Mesenchymal stem cell (in vitro differentiated cells and primary cell): ENCODE results near the gene LRRN1.
A peak's percentile ranks its signal among the peaks of the same experiment; 100 is the strongest.

ENCODE experiments used
- DNase-seq: peaks from one replicate; pipeline ENCODE4 v3.0.0-alpha.2; 2013
- H2AFZ ChIP-seq: one replicate; pipeline ENCODE4 v1.6.1; 2013; ENCODE audit warnings: low read depth, mild to moderate bottlenecking, control low read depth, inconsistent platforms, low read length, moderate library complexity
- H2AK5ac ChIP-seq: 2 replicates; pipeline ENCODE4 v1.6.1; 2013; ENCODE audit warnings: low read length, moderate library complexity, mild to moderate bottlenecking, inconsistent platforms; ENCODE audit not compliant: severe bottlenecking
- H2BK120ac ChIP-seq: one replicate; pipeline ENCODE4 v1.6.1; 2013; ENCODE audit warnings: low read depth, mild to moderate bottlenecking, inconsistent platforms, low read length, moderate library complexity
- H2BK12ac ChIP-seq, 2 experiments: one replicate each; pipeline ENCODE4 v1.6.1; 2013; ENCODE audit warnings: inconsistent platforms in 2 of 2, low read length in 2 of 2, mild to moderate bottlenecking in 2 of 2, moderate library complexity in 2 of 2, control low read depth in 1 of 2
- H2BK15ac ChIP-seq: one replicate; pipeline ENCODE4 v1.6.1; 2013; ENCODE audit warnings: mild to moderate bottlenecking, low read depth, inconsistent platforms; ENCODE audit not compliant: poor library complexity, severe bottlenecking
- H2BK5ac ChIP-seq: 2 replicates; pipeline ENCODE4 v1.6.1; 2013; ENCODE audit warnings: low read depth, mild to moderate bottlenecking, low read length, control low read depth, inconsistent platforms; ENCODE audit not compliant: poor library complexity, severe bottlenecking
- H3K14ac ChIP-seq, 2 experiments: one replicate each; pipeline ENCODE4 v1.6.1; 2013; ENCODE audit warnings: inconsistent platforms in 2 of 2, low read length in 2 of 2, control low read depth in 1 of 2, mild to moderate bottlenecking in 1 of 2, moderate library complexity in 1 of 2
- H3K18ac ChIP-seq, 2 experiments: one replicate each; pipeline ENCODE4 v1.6.1; 2013; ENCODE audit warnings: inconsistent platforms in 2 of 2, low read length in 2 of 2, control low read depth in 1 of 2, low read depth in 1 of 2, mild to moderate bottlenecking in 1 of 2
- H3K23ac ChIP-seq, 2 experiments: one replicate each; pipeline ENCODE4 v1.6.1; 2013; ENCODE audit warnings: inconsistent platforms in 2 of 2, low read length in 2 of 2, mild to moderate bottlenecking in 2 of 2, moderate library complexity in 2 of 2, control low read depth in 1 of 2
- H3K27ac ChIP-seq: 2 replicates; pipeline ENCODE4 v1.5.1; 2013; ENCODE audit warnings: mild to moderate bottlenecking, moderate library complexity, low read length, control low read depth, inconsistent platforms; ENCODE audit not compliant: poor library complexity, severe bottlenecking
- H3K27me3 ChIP-seq, 2 experiments: 2 replicates each; pipeline versions ENCODE4 v1.6.1 to v1.7.0; 2013; ENCODE audit warnings: low read length in 2 of 2, mild to moderate bottlenecking in 2 of 2, moderate library complexity in 2 of 2, control low read depth in 1 of 2, inconsistent platforms in 1 of 2; ENCODE audit not compliant: control insufficient read depth in 1 of 2, insufficient read depth in 1 of 2
- H3K36me3 ChIP-seq, 2 experiments: 2 replicates each; pipeline versions ENCODE4 v1.6.1 to v1.7.0; 2013; ENCODE audit warnings: low read length in 2 of 2, control low read depth in 1 of 2, inconsistent platforms in 1 of 2, low read depth in 1 of 2, mild to moderate bottlenecking in 1 of 2; ENCODE audit not compliant: insufficient read depth in 2 of 2, control insufficient read depth in 1 of 2
- H3K4ac ChIP-seq, 2 experiments: one replicate each; pipeline ENCODE4 v1.6.1; 2013; ENCODE audit warnings: inconsistent platforms in 2 of 2, low read length in 2 of 2, mild to moderate bottlenecking in 2 of 2, moderate library complexity in 2 of 2, control low read depth in 1 of 2, low read depth in 1 of 2
- H3K4me1 ChIP-seq: 2 replicates; pipeline ENCODE4 v1.6.1; 2013; ENCODE audit warnings: low read depth, low read length, control low read depth; ENCODE audit not compliant: control insufficient read depth, insufficient read depth
- H3K4me2 ChIP-seq: 2 replicates; pipeline ENCODE4 v1.6.1; 2013; ENCODE audit warnings: low read length, mild to moderate bottlenecking, inconsistent platforms; ENCODE audit not compliant: poor library complexity, severe bottlenecking
- H3K4me3 ChIP-seq, 2 experiments: 2 replicates each; pipeline versions ENCODE4 v1.5.1 to v1.7.0; 2013; ENCODE audit warnings: low read length in 2 of 2, mild to moderate bottlenecking in 2 of 2, control low read depth in 1 of 2, low read depth in 1 of 2; ENCODE audit not compliant: insufficient read depth in 1 of 2
- H3K79me1 ChIP-seq: replicated peaks from 2 replicates; pipeline ENCODE4 v1.6.1; 2013; ENCODE audit warnings: mild to moderate bottlenecking, control low read depth, low read length, inconsistent platforms; ENCODE audit not compliant: poor library complexity, severe bottlenecking
- H3K9ac ChIP-seq: 2 replicates; pipeline ENCODE4 v1.7.0; 2013; ENCODE audit warnings: mild to moderate bottlenecking, low read length, moderate library complexity
- H3K9me3 ChIP-seq: 2 replicates; pipeline ENCODE4 v1.7.0; 2013; ENCODE audit warnings: mild to moderate bottlenecking, low read length; ENCODE audit not compliant: control insufficient read depth
- H4K8ac ChIP-seq: one replicate; pipeline ENCODE4 v1.6.1; 2013; ENCODE audit warnings: inconsistent platforms, mild to moderate bottlenecking, low read length, moderate library complexity
- H4K91ac ChIP-seq: one replicate; pipeline ENCODE4 v1.6.1; 2013; ENCODE audit warnings: mild to moderate bottlenecking, low read length, inconsistent platforms
- WGBS: methylation state at CpG from one replicate; pipeline ENCODE4 v1.1.7; 2013; ENCODE audit warnings: mixed read lengths; 5-methylcytosine and 5-hydroxymethylcytosine counted together

LRRN1 gene

GRCh38 chr3:3776607-3777006, 22.6 kb upstream of the LRRN1 start:
- Histone ChIP-seq H3K36me3 (no peaks in the 10 kb centered on the region), H3K79me1 (no peaks in the 10 kb centered on the region), H2AK5ac (no peak overlapping the region), H2AFZ (no peak overlapping the region), H2BK15ac (no peak overlapping the region), H3K4me2 (no peak overlapping the region), H2BK12ac (no peak overlapping the region), H3K4me1 (no peaks in the 10 kb centered on the region), H3K4me3 (peak overlapping the region in 1 of 2 experiments; percentile 33), H3K9ac (no peak overlapping the region), H3K18ac (no peak overlapping the region), H3K27ac (no peak overlapping the region), H4K91ac (no peak overlapping the region), H3K27me3 (no peaks in the 10 kb centered on the region), H3K9me3 (peaks cover 31% of the 10 kb centered on the region), H4K8ac (no peak overlapping the region), H3K14ac (no peak overlapping the region), H2BK120ac (no peak overlapping the region), H3K4ac (no peak overlapping the region), H3K23ac (no peak overlapping the region), H2BK5ac (no peak overlapping the region)
- 85% methylated on average over 3 of the region's 4 CpGs for WGBS
- no peak for DNase-seq

GRCh38 chr3:3778216-3778615, 21.0 kb upstream of the LRRN1 start:
- no peak overlapping the region for H4K91ac ChIP-seq
- no peak overlapping the region for H3K9ac ChIP-seq
- H3K36me3 ChIP-seq, result no peaks in the 10 kb centered on the region
- H3K23ac ChIP-seq, result no peak overlapping the region
- H2AK5ac ChIP-seq, result no peak overlapping the region
- no peak for DNase-seq
- no peak overlapping the region for H3K18ac ChIP-seq
- no peaks in the 10 kb centered on the region for H3K27me3 ChIP-seq
- H2BK15ac ChIP-seq, result no peak overlapping the region
- H4K8ac ChIP-seq, result no peak overlapping the region
- peaks cover 26% of the 10 kb centered on the region for H3K9me3 ChIP-seq
- H3K79me1 ChIP-seq, result no peaks in the 10 kb centered on the region
- no peak overlapping the region for H2BK12ac ChIP-seq
- H3K27ac ChIP-seq, result no peak overlapping the region
- no peaks in the 10 kb centered on the region for H3K4me1 ChIP-seq
- no peak overlapping the region for H2AFZ ChIP-seq
- no peak overlapping the region for H2BK120ac ChIP-seq
- no peak overlapping the region for H2BK5ac ChIP-seq
- H3K4me2 ChIP-seq, result no peak overlapping the region
- H3K4ac ChIP-seq, result no peak overlapping the region
- H3K4me3 ChIP-seq, result no peak overlapping the region
- no peak overlapping the region for H3K14ac ChIP-seq

- Histone ChIP-seq H2BK5ac (no peak overlapping the region), H3K4me3 (no peak overlapping the region), H3K4me2 (no peak overlapping the region), H2BK15ac (no peak overlapping the region), H3K9ac (no peak overlapping the region), H2BK120ac (no peak overlapping the region), H4K8ac (no peak overlapping the region), H2AFZ (no peak overlapping the region), H3K27me3 (no peaks in the 10 kb centered on the region), H3K36me3 (no peaks in the 10 kb centered on the region), H3K4ac (no peak overlapping the region), H3K23ac (no peak overlapping the region), H3K18ac (no peak overlapping the region), H3K79me1 (no peaks in the 10 kb centered on the region), H2AK5ac (no peak overlapping the region), H4K91ac (no peak overlapping the region), H3K9me3 (peaks cover 26% of the 10 kb centered on the region), H2BK12ac (no peak overlapping the region), H3K14ac (no peak overlapping the region), H3K4me1 (no peaks in the 10 kb centered on the region), H3K27ac (no peak overlapping the region)
- no peak for DNase-seq
- 53% methylated on average over 4 of the region's 4 CpGs for WGBS
These were observed 20.5 kb upstream of the LRRN1 start for GRCh38 chr3:3778641-3779270.

GRCh38 chr3:3782457-3782856, 16.8 kb upstream of the LRRN1 start:
- no peak for DNase-seq
- Histone ChIP-seq H2BK12ac (no peak overlapping the region), H3K79me1 (no peaks in the 10 kb centered on the region), H3K27me3 (no peaks in the 10 kb centered on the region), H2AK5ac (no peak overlapping the region), H3K4ac (no peak overlapping the region), H3K14ac (no peak overlapping the region), H2AFZ (no peak overlapping the region), H3K9me3 (peaks cover 8% of the 10 kb centered on the region), H3K18ac (no peak overlapping the region), H3K36me3 (no peaks in the 10 kb centered on the region), H4K8ac (no peak overlapping the region), H3K4me2 (no peak overlapping the region), H3K9ac (no peak overlapping the region), H3K4me1 (no peaks in the 10 kb centered on the region), H3K23ac (no peak overlapping the region), H3K4me3 (no peak overlapping the region), H2BK15ac (no peak overlapping the region), H2BK5ac (no peak overlapping the region), H2BK120ac (no peak overlapping the region), H3K27ac (no peak overlapping the region), H4K91ac (no peak overlapping the region)
- 64% methylated on average over 7 of the region's 7 CpGs for WGBS
